Purkinje cell (primary cell): ENCODE results near the gene DTYMK. TPM values are rescaled to one million over a fixed set of nuclear protein-coding genes. Genes with fewer than 3 reads are reported as not detected.

Source experiments
- polyA plus RNA-seq: library from polyadenylated mRNA; unstranded; fragments of >200 nt; fragmentation: Nextera tagmentation; gene quantifications from 2 replicates; pipeline ENCODE4 v1.2.1, GENCODE V29; 2014

The DTYMK gene, protein sequence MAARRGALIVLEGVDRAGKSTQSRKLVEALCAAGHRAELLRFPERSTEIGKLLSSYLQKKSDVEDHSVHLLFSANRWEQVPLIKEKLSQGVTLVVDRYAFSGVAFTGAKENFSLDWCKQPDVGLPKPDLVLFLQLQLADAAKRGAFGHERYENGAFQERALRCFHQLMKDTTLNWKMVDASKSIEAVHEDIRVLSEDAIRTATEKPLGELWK
- polyA plus RNA-seq: 4.2 and 7.2 TPM in 2 replicates

DNA sequence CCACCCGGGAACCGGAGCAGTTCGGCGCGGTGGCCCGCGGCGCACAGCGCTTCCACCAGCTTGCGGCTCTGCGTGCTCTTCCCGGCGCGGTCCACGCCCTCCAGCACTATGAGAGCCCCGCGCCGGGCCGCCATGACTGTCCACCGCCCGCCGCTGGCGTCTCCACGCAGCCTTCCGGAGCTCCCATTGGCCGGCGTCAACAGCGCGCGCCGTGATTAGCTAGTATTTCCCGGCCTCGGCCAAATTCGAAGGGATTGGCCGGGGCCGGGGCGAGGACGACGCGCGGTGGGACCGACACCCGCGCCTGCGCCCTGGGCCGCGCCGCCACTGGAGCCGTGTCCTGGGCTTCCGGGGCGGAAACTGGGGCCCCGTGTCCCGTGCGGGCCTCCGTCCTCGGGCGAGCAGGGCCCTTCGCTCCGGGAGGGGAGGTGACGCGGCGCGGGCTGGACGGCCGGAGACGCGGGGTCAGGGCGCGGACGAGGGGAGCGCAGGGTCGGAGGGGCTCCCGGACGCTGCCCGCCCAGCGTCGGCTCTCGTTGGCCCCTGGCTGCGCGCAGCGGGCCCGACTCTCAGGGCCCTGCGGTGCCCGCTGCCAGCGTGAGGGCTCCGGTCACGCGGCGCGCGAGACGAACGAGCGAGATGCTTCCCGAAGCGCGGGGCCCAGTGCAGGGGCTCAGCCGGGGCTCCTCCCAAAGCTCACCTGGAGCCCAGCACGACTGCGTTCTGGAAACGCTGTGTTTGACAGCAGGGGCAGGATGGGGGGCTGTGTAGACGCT is at the start of gene DTYMK:
TSS of gene DTYMK (minus strand) at position 166 of the 776 bp plus-strand sequence. CDS start at position 134, 32 bp downstream.

DNA sequence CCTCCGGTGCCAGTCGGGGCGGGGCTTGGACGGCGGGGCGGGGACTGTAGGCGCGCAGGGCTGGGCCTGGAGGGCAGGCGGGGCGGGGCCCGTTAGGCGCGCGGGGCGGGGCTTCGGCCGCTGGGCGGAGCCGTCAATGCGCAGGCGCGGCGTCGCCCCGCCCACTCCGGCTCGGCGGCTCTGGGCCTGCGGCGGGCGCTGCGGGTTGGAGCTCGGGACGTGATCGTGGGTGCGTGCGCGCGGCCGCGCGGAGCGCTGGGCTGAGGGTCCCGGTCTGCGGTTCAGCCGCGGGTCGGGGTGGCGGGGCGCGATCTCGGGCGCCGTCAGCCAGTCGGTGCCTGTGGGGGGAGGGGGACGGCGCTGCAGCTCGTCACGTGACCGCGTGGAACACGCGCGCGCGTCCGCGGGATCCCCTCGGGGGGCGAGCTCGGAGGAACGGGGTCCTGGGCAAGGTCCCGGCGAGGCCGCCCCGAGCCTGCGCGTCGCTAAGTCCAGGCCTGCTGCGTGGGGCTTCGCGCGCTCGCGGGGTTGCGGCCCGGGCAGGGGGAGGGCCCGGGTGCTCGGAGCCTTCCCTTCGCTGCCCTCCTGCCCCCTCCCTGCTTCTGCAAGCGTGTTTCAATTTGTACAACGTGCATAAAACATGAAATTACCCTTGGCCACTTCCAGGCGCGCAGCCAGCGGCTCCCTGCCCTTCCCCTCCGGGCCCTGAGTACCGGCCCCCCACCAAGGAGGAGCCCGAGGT is 48.0 kb upstream of the DTYMK start, which contains the start of gene D2HGDH:
TSS of gene D2HGDH (plus strand) at position 164 of the 742 bp plus-strand sequence. CDS start 595 bp downstream, outside the sequence.

DNA sequence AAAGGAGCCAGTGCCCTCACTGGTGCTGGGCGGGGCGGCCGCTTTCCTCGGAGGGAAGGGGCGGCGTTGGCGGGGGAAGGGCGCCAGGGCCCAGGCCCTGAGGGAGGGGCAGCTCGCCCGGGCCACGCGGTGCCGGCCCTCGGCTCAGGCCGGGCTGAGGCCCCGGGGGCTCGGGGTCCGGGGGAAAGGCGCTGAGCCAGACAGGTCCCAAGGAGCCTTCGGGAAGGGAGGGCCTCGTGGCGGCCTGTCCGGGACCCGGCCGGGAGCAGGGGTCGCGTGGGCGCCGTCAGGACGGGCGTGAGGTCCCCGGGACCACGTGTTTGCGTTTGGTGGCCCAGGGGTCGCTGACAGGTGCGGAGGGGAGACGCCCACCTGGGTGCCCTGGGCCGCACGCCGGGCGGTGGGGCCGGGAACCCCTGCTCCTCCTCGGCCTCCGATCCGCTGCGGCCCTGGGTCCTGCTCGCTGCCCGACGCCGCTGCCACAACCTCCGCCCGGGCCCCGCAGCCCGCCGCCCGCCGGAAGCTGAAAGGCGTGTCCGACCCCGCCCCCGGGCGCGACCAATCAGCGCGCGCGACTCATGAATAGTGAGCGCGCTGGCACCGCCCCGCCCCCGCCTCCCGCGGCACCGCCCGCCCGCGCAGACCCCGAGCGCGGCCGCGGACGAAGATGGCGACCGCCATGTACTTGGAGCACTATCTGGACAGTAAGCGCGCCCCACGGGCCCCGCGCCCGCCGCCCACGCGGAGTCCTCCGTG is 15.0 kb upstream of the DTYMK start, which contains the start of gene ING5:
TSS of gene ING5 (plus strand) at position 641 of the 756 bp plus-strand sequence. CDS start at position 668, 27 bp downstream.

DNA sequence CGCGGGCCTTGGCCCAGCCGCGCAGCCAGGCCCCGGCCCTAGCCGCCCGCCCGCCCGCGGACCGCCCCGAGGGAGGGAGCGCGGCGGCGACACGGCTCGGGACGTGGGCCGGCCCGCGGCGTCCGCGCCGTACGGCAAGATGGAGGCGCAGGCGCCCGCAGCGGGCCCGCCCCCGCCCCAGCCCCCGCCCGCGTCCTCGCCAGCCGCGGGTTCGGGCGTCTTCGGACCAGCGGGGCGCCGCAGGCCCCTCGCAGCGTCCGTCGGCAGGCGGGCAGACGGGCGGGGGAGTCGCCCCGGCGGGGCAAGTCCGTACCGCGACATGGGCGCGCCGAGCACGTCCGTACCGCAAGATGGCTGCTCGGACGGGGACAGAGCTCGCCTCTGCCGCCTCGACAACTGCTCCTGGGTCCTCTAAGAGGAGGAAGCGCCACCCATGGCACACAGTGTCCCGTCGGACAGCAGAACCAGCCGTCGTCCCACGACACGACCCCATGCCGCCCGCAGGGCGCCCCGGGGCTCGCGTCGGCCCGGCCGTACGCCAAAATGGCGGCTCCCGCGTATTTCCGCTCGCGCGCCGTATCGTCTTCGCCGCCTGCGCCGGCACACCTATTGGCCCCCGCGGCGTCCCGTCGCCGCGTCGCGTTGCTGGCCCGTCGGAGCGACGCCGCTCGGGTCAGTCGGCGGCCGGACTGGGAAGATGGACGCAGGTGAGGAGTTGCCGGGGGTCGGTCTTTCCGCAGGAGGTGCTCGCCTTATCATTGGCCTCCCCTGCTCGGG is 49.4 kb downstream of the DTYMK start, which contains the start of the genes ATG4B and THAP4:
TSS of gene ATG4B (plus strand) at position 676 of the 777 bp plus-strand sequence. CDS start at position 698, 22 bp downstream.
TSS of gene THAP4 (minus strand) at position 141 of the 777 bp plus-strand sequence. CDS start 141 bp downstream, outside the sequence.

Other genes starting within 250 kb of the DTYMK start
- gene STK25, start 178.2 kb downstream of the DTYMK start, polyA plus RNA-seq: 32.1 and 38.1 TPM in 2 replicates
- 1.9 TPM in 1 of 2 replicates, not detected in the other for gene BOK, start 128.1 kb downstream of the DTYMK start, polyA plus RNA-seq
- 70.0 and 93.1 TPM in 2 replicates for gene THAP4, start 49.7 kb downstream of the DTYMK start, polyA plus RNA-seq
- 18.9 and 36.5 TPM in 2 replicates for gene ATG4B, start 49.1 kb downstream of the DTYMK start, polyA plus RNA-seq
- gene ING5, start 15.2 kb upstream of the DTYMK start, polyA plus RNA-seq: 1.5 and 5.1 TPM in 2 replicates
- gene D2HGDH, start 47.8 kb upstream of the DTYMK start, polyA plus RNA-seq: 0.79 and 2.3 TPM in 2 replicates
- not detected in 2 replicates for gene GAL3ST2, start 90.0 kb upstream of the DTYMK start, polyA plus RNA-seq
- gene NEU4, start 122.4 kb upstream of the DTYMK start, polyA plus RNA-seq: not detected in 2 replicates
- not detected in 2 replicates for gene PDCD1, start 172.1 kb upstream of the DTYMK start, polyA plus RNA-seq
- not detected in 2 replicates for gene RTP5, start 182.9 kb upstream of the DTYMK start, polyA plus RNA-seq